ENCODE measurements around the gene ZNF280A.
"Not testable (repeated sequence)": the region's sequence is repeated elsewhere in the genome, so short reads cannot be mapped to it uniquely, and the experiment has no call there.

The ZNF280A gene

GRCh38 chr22:22479999-22480532, 40.0 kb downstream of the ZNF280A start:
- no peaks in the 10 kb centered on the region for H3K4me1 Mint-ChIP-seq (ENCODE audit: low read depth)
- no peak overlapping the region for H3K27ac Mint-ChIP-seq
- H3K36me3 Mint-ChIP-seq (ENCODE audit: low read depth): no peaks in the 10 kb centered on the region
- H3K9me3 Mint-ChIP-seq: no peaks in the 10 kb centered on the region
- H3K4me3 Mint-ChIP-seq: no peak overlapping the region
- H3K27me3 Mint-ChIP-seq: no peaks in the 10 kb centered on the region
- no peak for DNase-seq

- no peaks in the 10 kb centered on the region for H3K27me3 Mint-ChIP-seq
- no peak overlapping the region for H3K4me3 Mint-ChIP-seq
- no peaks in the 10 kb centered on the region for H3K4me1 Mint-ChIP-seq (ENCODE audit: low read depth)
- H3K27ac Mint-ChIP-seq: no peak overlapping the region
- no peaks in the 10 kb centered on the region for H3K36me3 Mint-ChIP-seq (ENCODE audit: low read depth)
- DNase-seq: no peak
- H3K9me3 Mint-ChIP-seq: no peaks in the 10 kb centered on the region
Measured at GRCh38 chr22:22479116-22479515, 41.0 kb downstream of the ZNF280A start.

DNA sequence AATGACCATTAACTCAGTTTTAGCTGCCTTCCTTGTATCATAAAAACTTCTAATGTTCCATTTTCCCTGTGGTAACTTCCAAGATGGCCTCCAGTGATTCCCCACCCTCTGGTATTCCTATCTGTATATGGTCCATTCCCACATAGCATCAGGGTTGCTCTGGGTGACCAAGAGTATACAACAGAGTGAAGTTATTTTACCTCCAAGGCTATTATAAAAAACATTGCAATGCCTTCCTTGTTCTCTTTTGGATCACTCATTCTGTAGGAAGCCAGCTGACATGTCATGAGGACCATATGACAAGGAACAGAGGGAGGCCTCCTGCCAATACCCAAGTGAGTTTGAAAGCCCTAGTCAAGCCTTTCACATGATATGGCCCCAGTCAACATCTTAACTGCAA, 41.6 kb downstream of the ZNF280A start:
- H3K27ac Mint-ChIP-seq: no peak overlapping the region
- no peaks in the 10 kb centered on the region for H3K4me1 Mint-ChIP-seq (ENCODE audit: low read depth)
- no peak for DNase-seq
- H3K4me3 Mint-ChIP-seq: no peak overlapping the region
- no peaks in the 10 kb centered on the region for H3K36me3 Mint-ChIP-seq (ENCODE audit: low read depth)
- H3K27me3 Mint-ChIP-seq: no peaks in the 10 kb centered on the region
- no peaks in the 10 kb centered on the region for H3K9me3 Mint-ChIP-seq

GRCh38 chr22:22474733-22475132, 45.3 kb downstream of the ZNF280A start:
- no peak for DNase-seq
- Mint-ChIP-seq H3K9me3 (peaks cover 2% of the 10 kb centered on the region), H3K27ac (no peak overlapping the region), H3K4me3 (no peak overlapping the region), H3K4me1 (ENCODE audit: low read depth) (no peaks in the 10 kb centered on the region), H3K36me3 (ENCODE audit: low read depth) (no peaks in the 10 kb centered on the region), H3K27me3 (no peaks in the 10 kb centered on the region)

DNA sequence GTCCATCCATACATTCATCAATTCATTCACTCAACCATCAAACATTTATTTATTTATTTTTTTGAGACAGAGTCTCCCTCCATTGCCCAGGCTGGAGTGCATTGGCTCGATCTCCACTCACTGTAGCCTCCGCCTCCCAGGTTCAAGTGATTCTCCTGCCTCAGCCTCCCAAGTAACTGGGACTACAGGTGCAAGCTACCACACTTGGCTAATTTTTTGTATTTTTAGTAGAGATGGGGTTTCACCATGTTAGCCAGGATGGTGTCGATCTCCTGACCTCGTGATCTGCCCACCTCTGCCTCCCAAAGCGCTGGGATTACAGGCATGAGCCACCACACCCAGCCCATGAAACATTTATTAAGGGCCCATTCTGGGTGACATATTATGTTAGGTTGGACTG, 49.0 kb downstream of the ZNF280A start:
- DNase-seq; H3K36me3 Mint-ChIP-seq (ENCODE audit: low read depth); H3K27ac Mint-ChIP-seq; H3K4me3 Mint-ChIP-seq; H3K27me3 Mint-ChIP-seq; H3K4me1 Mint-ChIP-seq (ENCODE audit: low read depth): not testable (repeated sequence)
- peaks cover 15% of the 10 kb centered on the region for H3K9me3 Mint-ChIP-seq

- peaks cover 17% of the 10 kb centered on the region for H3K27me3 Mint-ChIP-seq
- no peak overlapping the region for H3K4me3 Mint-ChIP-seq
- H3K9me3 Mint-ChIP-seq: peaks cover 15% of the 10 kb centered on the region
- no peak overlapping the region for H3K27ac Mint-ChIP-seq
- H3K4me1 Mint-ChIP-seq (ENCODE audit: low read depth): no peaks in the 10 kb centered on the region
- no peak for DNase-seq
- H3K36me3 Mint-ChIP-seq (ENCODE audit: low read depth): no peaks in the 10 kb centered on the region
Measured at GRCh38 chr22:22469527-22469926, 50.5 kb downstream of the ZNF280A start.

GRCh38 chr22:22468794-22469469, 51.1 kb downstream of the ZNF280A start:
- Mint-ChIP-seq H3K9me3 (peaks cover 15% of the 10 kb centered on the region), H3K27me3 (peaks cover 23% of the 10 kb centered on the region)
- not testable (repeated sequence) for DNase-seq; H3K4me3 Mint-ChIP-seq; H3K36me3 Mint-ChIP-seq (ENCODE audit: low read depth); H3K4me1 Mint-ChIP-seq (ENCODE audit: low read depth); H3K27ac Mint-ChIP-seq

- no peak for DNase-seq
- Mint-ChIP-seq H3K36me3 (ENCODE audit: low read depth) (no peaks in the 10 kb centered on the region), H3K4me1 (ENCODE audit: low read depth) (no peaks in the 10 kb centered on the region), H3K4me3 (no peak overlapping the region), H3K27ac (no peak overlapping the region), H3K9me3 (peaks cover 15% of the 10 kb centered on the region), H3K27me3 (peaks cover 42% of the 10 kb centered on the region)
Measured at GRCh38 chr22:22467112-22467511, 53.0 kb downstream of the ZNF280A start.

DNA sequence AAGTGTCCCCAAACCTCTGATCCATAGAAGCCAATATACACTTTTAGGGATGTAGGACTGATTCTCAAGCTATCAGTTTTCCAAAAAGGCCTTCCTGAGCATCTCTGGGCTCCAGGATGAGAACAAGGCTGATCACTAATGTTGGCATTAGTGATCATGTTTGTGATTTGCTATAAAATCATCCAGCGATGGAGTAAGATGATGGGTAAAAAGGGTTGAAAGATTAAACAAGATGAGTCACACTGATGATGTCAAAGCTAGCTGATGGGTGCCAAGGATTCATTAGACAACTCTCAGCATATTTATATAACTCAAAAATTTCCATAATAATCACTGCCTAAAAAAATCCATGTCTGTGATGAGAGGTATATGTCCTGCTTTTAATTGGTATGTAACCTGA, 54.3 kb downstream of the ZNF280A start:
- H3K9me3 Mint-ChIP-seq: peaks cover 15% of the 10 kb centered on the region
- H3K27me3 Mint-ChIP-seq: peaks cover 50% of the 10 kb centered on the region
- no peaks in the 10 kb centered on the region for H3K36me3 Mint-ChIP-seq (ENCODE audit: low read depth)
- H3K4me1 Mint-ChIP-seq (ENCODE audit: low read depth): no peaks in the 10 kb centered on the region
- no peak overlapping the region for H3K27ac Mint-ChIP-seq
- H3K4me3 Mint-ChIP-seq: no peak overlapping the region
- DNase-seq: no peak

GRCh38 chr22:22465094-22465602, 54.9 kb downstream of the ZNF280A start:
- Mint-ChIP-seq H3K36me3 (ENCODE audit: low read depth) (no peaks in the 10 kb centered on the region), H3K4me3 (no peak overlapping the region), H3K27ac (no peak overlapping the region), H3K4me1 (ENCODE audit: low read depth) (no peaks in the 10 kb centered on the region), H3K27me3 (peaks cover 54% of the 10 kb centered on the region), H3K9me3 (peaks cover 15% of the 10 kb centered on the region)
- DNase-seq: no peak

DNA sequence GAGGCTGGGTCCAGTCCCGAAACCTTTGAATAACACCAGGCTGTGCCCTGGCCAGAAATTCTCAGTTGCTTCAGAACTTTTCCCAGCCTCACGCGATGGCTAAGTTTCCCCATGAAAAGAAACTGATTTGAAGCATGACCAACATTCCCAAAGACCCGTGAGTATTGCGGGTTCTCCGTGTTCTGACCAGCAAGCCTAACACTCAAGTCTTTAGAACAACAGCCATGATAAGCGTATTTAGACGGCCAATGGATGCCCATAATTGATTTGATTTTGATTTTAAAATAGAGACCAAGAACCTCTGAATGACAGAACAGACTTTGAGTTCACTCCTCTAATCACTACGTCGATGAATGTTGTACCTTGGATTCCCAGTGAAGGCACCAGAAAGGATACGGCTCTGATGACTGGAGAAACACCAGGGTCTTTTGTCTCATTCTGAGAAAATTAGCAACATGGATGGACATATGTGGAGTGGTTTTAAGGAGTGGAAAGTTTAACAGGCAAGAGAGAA, 55.5 kb downstream of the ZNF280A start:
- Mint-ChIP-seq H3K4me1 (ENCODE audit: low read depth) (no peaks in the 10 kb centered on the region), H3K27me3 (peaks cover 54% of the 10 kb centered on the region)

DNA sequence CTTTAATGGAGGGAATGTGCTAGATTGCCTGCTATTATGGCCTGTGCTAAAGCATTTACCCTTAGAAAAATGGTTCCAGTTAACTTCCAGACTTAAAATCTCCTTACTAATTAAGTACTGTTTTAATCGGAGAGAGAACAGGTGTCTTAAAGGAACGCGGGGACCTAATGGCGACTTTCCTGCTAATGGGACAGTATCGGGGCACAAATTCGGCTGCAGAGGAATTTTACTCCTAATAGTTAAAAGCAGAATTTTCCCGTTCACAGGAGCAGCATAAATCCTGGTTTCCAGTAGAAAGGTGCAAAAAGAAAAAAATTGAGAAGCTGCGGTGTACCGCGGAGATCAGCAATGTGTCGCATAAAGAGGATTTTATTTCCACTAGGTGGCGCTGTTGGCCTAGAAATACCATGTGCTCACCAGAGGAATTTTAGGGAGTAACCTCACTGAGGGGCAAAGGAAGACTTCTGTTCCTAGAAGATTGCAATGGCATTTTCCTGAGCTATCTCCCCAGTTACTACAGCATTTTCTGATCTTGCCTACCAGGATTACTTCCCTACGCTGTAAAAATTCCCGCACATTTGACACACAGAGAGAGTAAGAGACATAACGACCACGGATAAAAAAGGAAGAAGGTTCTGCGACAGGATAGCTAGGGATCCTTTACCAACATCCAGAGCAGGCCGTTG, 56.1 kb downstream of the ZNF280A start:
- H3K27ac Mint-ChIP-seq: no peak overlapping the region
- no peak overlapping the region for H3K4me3 Mint-ChIP-seq
- DNase-seq: peak; percentile 36
- H3K9me3 Mint-ChIP-seq: peaks cover 17% of the 10 kb centered on the region
- H3K4me1 Mint-ChIP-seq (ENCODE audit: low read depth): no peaks in the 10 kb centered on the region
- no peaks in the 10 kb centered on the region for H3K36me3 Mint-ChIP-seq (ENCODE audit: low read depth)
- peaks cover 51% of the 10 kb centered on the region for H3K27me3 Mint-ChIP-seq

More for the DNA sequence above, 55.5 kb downstream of the ZNF280A start:
- Mint-ChIP-seq H3K4me3 (no peak overlapping the region), H3K27ac (no peak overlapping the region), H3K36me3 (ENCODE audit: low read depth) (no peaks in the 10 kb centered on the region), H3K9me3 (peaks cover 15% of the 10 kb centered on the region)
- no peak for DNase-seq
